ENCODE measurements around the gene KDM4C.

GRCh38 chr9:7154003-7154619, 396.3 kb downstream of the KDM4C start:
- TF ChIP-seq CTCF (IDR thresholded peaks at IDR 0.05) (no peak), POLR2A (IDR thresholded peaks at IDR 0.05) (no peak)

All from heart left ventricle (tissue), 13 donors.